GM21390 (cell line): ENCODE data around the gene PDE6A.
A peak's percentile ranks its signal among the peaks of the same experiment; 100 is the strongest.
"Not testable (repeated sequence)": the region's sequence is repeated elsewhere in the genome, so short reads cannot be mapped to it uniquely, and the experiment has no call there.

Experiments
- ATAC-seq: cut with Tn5 transposase; IDR thresholded peaks from one replicate; pipeline ENCODE4 v1.9.1; 2021; ENCODE audit not compliant: unreplicated experiment

The PDE6A gene

GRCh38 chr5:149870232-149870631 is 74.4 kb downstream of the PDE6A start:
- no peak for ATAC-seq

DNA sequence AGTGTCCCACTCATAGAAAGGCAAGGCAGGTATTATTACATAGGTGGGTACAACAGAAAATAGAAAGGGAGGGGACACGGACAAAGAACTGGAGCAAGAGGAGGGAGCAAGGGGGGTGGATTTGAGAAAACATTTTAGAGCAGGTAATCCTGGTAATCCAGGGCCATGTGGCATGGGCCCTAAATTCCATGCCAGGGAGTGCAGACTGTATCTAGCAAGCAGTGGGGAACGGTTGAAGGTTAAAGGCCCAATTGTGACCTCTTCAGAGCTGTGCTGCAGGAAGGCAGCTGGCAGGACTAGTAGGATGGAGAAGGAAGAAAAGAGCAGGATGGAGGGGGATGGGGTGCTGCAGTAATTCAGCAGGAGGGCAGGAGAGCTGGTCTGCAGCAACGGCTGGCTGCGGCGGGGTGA is 75.2 kb downstream of the PDE6A start:
- no peak for ATAC-seq

GRCh38 chr5:149865746-149866145 is 78.8 kb downstream of the PDE6A start:
- ATAC-seq: no peak

DNA sequence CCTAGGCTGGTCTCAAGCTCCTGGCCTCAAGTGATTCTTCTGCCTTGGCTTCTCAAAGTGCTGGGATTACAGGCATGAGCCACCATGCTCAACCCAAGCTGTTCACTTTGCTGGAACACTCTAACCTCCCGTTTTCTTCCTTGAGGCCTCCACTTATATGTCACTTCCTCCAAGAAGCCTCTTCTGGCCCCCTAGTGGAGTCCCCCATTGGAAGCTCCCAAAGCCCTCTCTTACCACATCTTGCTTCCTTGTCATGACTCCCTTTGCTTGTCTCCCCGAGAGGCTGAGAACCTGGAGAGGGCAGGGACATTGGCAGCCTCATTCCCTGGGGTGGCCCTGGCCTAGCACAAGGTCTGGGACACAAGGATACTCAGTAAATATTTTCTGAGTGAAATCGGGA is 80.8 kb downstream of the PDE6A start:
- no peak for ATAC-seq

GRCh38 chr5:149863176-149863575 is 81.4 kb downstream of the PDE6A start:
- ATAC-seq: no peak

DNA sequence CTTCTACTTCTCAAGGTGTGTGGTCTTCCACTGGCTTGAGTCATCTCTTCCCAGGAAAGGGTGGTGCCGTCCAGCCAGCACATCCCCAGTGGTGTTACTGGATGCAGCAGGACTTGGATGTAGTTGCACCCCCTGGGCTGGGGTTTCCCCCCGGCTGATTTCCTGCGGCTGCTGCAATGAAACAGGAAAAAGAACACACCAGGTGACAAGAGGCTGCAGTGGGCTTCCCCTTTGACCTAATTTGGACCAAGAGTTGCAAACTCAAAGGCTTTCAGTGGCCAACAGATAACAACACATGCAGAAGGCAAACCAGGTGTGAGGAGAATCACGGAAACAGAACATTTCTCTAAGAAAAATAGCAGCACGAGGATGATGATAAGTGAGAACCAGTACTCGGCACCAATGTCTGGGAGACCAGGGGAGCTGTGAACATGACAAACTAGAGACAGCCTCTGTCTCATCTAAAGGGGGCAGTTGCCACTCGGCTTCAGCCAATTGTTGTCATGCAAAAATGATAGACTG is 83.7 kb downstream of the PDE6A start:
- ATAC-seq: peak; percentile 76

GRCh38 chr5:149859746-149860145 is 84.8 kb downstream of the PDE6A start:
- no peak for ATAC-seq

- not testable (repeated sequence) for ATAC-seq
Measured at GRCh38 chr5:149858481-149858880, 86.1 kb downstream of the PDE6A start.

DNA sequence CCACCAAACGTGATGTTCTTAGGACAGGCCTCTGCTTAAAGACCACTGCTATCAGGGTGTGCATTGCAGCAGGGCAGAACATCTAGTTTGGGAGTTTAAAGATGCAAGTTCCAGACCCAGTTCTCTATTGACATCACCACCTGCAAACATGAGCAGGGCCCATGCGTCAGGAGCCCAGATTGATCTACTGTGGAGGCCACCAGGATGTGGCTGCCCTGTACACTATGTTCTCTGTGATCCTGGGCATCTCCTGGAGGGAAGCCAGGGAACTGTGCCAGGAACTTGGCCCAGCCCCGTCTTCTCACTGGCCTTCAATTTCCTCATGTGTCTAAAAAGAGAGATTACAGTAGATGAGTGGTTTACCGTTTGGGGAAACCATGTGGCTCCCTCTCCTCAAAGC is 87.1 kb downstream of the PDE6A start:
- ATAC-seq: no peak

DNA sequence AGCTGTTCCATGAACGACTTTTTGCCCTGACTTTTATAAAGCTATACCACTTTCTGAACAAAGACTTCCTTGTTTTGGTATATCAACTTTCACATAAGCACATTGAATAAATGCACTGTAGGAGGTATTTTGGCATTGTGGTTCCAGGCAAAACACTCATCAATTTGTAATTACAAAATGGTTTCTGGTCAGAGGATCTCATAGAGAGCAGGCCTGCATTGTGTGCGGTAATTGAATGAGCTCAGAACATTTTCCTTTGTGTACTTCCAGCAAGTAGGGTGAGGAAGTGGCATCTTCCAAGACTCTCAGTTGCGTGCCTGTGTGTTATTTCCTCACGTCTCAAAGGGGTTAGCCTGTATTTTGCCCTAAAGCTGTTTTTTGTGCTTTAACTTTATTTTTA is 89.2 kb downstream of the PDE6A start:
- no peak for ATAC-seq

- ATAC-seq: no peak
Measured at GRCh38 chr5:149854866-149855265, 89.7 kb downstream of the PDE6A start.

GRCh38 chr5:149853701-149854100 is 90.9 kb downstream of the PDE6A start:
- no peak for ATAC-seq

DNA sequence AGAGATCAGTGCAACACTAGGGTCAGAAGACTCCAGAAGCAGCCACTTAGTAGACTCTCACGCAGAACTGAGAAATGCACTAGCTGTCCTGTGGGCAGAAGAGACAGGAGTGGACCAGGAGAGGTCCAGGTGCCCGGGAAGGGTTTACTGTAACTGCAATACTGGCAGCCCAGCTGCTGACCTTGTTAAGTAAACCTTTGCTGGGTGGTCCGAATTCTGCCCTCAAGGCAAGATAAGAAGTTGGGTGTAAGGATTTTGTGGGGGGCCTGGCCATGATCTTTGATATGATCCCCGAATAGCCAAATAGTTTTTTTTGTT is 91.3 kb downstream of the PDE6A start:
- no peak for ATAC-seq

DNA sequence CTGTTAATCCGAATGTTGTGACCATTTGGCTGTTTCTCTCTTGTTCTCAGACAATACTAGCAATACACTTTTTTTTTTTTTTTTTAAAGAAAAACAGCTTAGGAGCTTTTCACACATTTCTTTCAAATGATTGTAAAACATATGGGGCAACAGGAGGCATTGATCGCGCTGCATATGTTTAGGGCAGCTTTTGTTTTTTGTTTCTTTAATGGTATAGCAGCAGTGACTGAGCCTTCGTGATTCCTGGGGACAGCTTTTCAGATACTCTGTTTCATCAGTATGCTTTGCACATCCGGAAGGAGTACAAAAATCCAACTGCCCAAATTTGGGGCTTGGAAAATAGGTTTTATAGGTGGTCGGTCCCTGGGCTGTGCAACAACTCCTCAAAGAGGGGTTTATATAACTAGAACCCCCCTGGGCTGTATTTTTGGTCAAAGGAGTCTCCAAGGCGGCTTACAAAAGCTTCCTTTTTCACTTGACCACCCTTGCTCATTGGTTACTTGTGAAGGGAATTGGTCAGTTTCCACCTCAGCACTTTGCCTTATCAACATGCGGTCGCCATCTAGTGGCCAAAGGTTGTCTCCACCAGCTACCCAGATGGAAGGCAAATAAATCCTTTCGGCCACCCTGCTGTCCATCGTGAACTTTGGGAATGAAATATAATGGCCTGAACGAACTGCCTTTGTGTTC is 91.8 kb downstream of the PDE6A start:
- ATAC-seq: peak; percentile 70

- ATAC-seq: no peak
Measured at GRCh38 chr5:149851211-149851610, 93.4 kb downstream of the PDE6A start.

GRCh38 chr5:149849966-149850910 is 94.4 kb downstream of the PDE6A start:
- ATAC-seq: no peak

GRCh38 chr5:149849280-149849965 is 95.2 kb downstream of the PDE6A start:
- ATAC-seq: no peak

GRCh38 chr5:149847611-149848010 is 97.0 kb downstream of the PDE6A start:
- no peak for ATAC-seq

DNA sequence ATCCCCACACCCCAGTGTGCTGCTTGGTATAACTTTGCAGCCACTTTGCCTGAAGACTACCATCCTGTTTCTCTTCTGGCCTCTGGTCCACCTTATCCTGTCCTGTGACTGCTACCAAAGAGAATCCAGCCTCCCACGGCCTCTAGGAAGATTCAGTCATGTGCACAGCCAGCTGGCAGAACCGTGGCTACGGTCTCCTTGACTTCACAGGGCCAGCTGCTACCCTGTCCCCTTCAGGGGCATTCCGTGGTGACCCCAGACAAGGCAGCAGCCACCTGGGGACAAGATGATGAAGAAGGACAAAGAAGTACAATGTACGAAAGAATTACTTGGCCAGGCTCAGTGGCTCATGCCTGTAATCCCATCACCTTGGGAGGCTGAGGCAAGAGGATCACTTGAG is 98.6 kb downstream of the PDE6A start:
- ATAC-seq: no peak

DNA sequence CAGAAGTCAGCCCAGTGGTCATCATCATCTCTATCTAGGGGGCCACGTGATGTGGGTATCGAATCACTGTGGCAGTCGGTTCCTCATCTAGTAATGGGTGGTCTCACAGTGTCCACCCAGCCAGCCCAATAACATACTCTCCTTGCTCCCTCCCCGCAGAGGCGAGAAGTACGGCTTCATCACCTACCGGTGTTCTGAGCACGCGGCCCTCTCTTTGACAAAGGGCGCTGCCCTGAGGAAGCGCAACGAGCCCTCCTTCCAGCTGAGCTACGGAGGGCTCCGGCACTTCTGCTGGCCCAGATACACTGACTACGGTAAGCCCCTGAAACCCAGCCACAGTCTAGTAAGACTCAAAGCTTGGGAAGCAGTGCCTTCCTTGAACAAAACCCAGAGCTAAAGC is 99.0 kb downstream of the PDE6A start:
- ATAC-seq: no peak
